NCI-H2029 (cell line): Measurements from ENCODE around the gene SLC4A2.
A peak's percentile ranks its signal among the peaks of the same experiment; 100 is the strongest.

Source experiments
- DNase-seq: peaks from one replicate; lab custom pipeline; 2025; lab: John Stamatoyannopoulos, UW

The SLC4A2 gene

DNA sequence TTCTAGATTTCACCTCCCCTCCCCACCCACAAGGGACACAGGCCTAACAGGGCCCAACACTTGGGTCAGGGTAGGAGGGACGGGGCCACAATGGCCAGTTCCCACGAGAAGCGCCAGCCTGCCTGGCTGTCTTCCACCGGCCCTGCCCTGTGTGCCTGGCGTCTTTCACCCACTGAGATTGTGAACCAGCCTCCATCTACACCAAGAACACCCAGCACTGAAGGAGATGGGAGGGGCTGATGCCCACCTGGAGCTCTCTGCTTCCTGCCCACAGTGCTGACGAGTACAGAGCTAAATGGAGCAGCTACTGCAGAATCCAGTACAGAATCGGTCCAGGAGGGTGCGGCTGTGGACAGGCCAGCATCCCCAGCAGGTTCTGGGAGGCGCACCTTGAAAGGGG lies 13.4 kb upstream of the SLC4A2 start:
- DNase-seq, result no peak

DNA sequence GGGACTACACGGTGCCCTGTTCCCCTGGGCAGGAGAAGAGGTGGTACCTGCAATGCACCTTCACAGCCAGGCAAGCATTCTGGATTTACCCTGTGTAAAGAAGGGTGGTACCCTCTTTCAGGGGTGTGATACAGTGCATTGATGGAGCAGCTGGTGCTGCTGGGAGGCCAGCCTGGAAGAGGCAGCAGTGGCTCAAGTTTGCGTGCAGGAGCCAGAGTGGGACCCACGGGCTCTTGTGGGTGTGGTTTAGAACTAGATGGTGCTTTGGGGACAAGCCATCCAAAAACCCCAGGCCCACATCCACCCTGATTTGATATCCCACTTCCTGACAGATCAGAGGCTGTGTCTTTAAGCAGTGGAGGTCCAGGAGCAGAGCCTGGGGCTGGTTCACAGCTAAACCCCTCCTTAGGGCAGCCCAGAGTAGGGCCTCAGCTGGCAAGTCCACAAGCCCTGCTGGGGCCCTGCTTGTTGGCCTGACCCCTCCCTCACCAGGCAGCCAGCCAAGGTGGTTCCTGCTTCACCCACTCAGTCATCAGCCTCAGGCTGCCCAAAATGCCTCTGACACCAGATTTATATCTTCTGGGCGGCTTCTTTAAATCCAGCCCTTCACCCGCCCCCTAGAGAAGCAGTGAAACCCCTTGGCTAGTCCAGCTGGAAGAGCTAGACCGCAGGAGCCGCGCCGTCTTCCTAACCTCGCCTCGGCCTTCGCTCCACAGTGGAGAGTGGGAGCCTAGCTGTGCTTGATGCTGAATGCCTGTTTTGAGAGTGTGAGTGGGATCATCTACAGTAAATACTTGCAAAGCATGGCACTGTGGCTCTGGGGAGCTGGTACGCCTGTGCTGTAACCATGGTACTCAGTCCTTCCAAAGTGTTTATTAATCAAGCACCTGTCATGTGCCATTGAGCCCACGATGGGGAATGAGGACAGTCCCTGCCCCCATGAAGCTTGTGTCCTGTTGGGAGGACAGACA lies 12.5 kb upstream of the SLC4A2 start:
- no peak for DNase-seq

DNA sequence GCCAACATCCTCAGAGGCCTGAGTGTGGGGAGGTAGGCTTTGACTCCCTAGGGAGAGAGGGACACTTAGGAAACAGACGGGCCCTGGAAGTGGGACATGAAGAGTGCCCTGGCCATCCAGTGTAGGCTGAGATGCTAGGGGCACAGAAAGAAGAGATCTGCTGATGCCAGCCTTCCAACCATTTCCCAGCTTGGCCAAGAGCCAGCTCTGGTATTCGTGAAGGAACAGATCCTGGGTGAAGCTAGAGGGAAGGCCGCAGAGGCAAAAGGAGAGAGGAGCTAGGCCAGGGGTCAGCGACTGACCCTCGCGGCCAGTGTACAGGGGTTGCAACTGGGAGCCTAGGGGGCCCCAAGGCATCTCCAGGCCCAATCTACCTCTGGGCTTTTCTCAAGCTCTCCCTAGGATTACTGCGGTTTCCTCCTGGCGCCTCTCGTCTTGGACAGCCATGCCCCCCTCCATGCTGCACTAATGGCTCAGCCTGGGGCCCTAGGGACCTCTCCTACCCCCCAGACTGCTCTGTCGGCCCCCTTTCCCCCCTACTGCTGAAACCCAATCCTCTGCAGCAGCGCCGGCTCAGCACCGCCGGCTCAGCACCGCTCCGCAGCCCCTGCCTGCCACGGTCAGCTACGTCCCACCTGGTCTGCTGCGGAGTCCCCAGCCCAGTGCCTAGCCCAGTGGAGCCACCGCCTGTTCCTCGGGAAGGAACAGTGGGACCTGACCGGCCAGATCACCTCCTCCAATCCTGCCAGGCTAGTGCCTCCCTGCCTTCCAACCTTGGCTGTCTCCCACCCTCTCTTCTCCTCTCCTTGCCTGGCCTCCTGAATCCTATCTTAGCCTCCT lies 11.2 kb upstream of the SLC4A2 start, which contains the start of gene ASIC3:
TSS of gene ASIC3 (plus strand) at position 556 of the 840 bp plus-strand sequence. CDS start 355 bp downstream, outside the sequence.
- DNase-seq, result no peak

DNA sequence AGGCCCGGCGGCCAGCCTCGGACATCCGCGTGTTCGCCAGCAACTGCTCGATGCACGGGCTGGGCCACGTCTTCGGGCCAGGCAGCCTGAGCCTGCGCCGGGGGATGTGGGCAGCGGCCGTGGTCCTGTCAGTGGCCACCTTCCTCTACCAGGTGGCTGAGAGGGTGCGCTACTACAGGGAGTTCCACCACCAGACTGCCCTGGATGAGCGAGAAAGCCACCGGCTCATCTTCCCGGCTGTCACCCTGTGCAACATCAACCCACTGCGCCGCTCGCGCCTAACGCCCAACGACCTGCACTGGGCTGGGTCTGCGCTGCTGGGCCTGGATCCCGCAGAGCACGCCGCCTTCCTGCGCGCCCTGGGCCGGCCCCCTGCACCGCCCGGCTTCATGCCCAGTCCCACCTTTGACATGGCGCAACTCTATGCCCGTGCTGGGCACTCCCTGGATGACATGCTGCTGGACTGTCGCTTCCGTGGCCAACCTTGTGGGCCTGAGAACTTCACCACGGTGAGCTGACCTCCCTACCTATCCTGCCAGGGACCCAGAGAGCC lies 10.4 kb upstream of the SLC4A2 start:
- DNase-seq, result no peak

DNA sequence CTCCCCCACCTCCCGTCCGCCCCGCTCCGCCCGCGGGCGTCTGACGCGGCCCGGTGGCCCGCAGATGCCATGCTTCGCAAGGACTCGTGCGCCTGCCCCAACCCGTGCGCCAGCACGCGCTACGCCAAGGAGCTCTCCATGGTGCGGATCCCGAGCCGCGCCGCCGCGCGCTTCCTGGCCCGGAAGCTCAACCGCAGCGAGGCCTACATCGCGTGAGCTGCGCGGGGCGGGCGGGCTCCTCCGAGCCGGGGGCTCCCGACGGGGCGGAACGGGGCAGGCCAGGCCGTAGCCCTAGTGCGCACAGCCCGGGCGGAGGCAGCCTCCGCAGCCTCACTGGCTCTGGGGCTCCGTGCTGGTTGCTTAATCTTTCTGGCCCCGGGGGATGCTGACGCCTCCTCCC lies 8.3 kb upstream of the SLC4A2 start:
- DNase-seq, result no peak

DNA sequence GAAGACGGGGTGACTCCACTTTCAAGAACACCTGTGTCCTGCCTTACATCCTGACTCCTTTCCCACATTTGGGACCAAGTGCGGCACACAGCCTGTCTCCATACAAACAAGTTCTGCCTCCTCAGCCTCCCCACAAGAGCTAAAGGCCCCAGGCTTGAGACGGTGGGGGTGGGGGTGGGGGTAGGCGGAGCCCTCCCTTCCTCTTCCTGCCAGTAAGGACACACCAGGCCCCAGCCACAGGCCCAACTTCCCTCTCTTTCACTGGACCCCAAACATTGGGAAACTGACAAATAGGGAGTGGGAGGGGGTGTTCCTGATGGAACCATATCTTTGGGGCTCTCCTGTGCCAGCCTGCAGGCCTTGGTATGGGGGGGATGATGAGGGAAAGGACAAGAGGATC lies 6.3 kb upstream of the SLC4A2 start:
- DNase-seq, result no peak

DNA sequence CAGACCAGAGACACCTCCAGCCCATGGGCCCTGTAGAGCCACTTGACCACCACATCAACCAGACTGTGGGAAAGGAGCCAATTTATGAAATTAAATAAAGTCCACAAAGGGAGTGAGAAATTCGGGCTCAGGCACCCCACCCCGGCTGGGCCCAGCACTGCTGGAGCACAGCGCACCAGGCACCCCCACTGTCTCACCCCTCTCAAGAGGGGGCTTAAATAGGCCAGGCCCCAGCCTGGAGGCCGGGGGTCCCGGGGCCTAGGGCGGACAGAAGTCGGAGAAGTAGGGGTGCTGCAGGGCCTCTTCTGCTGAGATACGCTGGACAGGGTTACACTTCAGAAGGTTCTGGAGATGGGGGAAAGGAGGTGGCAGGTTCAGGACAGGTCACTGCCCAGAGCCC lies 5.6 kb upstream of the SLC4A2 start:
- no peak for DNase-seq

DNA sequence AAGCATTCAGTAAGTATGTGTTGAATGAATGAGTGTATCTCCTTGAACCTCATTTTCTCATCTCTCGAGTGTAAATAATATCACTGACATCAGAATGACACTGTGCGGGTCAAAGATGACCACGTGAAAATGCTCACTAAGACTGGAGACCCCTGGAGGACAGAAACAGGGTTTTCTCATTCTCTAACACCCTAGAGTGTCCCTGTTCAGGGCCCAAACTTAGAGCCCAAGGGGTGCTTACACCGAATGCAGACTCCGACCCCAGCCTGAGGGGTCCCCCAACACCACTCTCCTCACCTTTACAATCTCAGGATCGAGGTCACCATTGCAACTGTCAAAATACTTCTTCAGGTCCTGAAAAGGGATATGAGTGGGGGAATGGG lies 3.1 kb upstream of the SLC4A2 start:
- DNase-seq, result no peak

DNA sequence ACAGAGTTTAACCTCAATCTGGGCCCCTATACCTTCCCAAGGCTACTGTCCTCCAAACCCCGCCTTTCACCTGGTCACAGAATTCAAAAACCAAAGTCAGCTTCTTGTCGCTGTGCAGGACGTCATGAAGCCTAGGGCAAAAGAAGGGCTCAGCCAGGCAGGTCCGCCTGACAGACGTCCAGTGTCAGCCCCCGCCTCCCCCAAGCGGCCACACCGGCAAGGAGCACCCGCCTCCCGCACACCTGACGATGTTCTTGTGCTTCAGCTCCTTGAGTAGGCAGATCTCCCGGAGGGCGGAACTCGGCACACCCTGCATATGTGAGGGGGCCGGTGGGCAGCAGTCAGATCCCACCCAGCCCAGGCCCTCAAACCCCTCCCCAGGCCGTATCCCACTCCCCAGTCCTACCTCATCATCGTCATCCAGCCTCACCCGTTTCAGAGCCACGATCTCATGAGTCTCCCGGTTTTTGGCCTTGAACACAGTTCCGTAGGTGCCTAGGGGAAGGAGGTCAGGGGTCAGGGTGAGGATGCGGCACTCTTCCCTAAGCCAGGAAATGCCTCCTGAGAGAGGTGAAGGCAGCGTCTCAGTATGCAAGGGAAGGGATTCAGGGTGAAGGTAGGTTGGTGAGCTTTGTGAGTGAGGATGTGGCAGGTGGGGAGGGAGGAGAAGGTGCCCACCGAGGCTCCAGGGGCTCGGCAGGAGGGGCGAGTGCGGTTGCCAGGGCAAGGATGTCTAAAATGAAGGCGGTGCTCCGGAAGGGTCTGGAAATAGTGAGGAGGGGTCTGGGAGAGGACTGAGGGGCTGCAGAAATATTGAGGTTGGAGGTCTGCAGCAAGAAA lies 2.5 kb upstream of the SLC4A2 start:
- DNase-seq, result no peak

DNA sequence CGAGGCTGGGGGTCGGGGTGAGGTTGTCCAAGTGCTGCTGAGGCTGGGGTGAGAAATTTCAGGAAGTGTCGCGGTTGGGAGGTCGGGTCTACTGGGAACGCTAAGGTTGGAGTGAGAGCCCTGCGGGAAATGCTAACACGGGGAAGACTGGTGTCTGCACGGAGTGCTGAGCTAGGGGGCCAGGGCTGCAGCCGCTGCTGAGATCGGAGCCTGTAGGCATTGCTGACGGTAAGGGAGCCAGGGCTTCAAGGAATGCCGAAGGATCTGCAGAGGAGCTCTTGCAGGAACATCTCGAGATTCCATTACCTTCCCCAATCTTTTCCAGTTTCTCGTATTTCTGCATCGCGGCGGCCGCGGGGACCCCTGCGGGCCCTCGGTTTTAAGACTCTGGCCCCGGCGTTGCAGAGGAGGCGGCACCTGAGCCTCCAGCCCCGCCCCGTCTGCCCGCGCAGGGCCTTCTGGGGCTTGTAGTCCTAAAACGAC lies 1.8 kb upstream of the SLC4A2 start, which contains the start of gene CDK5:
TSS of gene CDK5 (minus strand) at position 392 of the 483 bp plus-strand sequence. CDS start at position 343, 49 bp downstream.
- DNase-seq, result no peak

DNA sequence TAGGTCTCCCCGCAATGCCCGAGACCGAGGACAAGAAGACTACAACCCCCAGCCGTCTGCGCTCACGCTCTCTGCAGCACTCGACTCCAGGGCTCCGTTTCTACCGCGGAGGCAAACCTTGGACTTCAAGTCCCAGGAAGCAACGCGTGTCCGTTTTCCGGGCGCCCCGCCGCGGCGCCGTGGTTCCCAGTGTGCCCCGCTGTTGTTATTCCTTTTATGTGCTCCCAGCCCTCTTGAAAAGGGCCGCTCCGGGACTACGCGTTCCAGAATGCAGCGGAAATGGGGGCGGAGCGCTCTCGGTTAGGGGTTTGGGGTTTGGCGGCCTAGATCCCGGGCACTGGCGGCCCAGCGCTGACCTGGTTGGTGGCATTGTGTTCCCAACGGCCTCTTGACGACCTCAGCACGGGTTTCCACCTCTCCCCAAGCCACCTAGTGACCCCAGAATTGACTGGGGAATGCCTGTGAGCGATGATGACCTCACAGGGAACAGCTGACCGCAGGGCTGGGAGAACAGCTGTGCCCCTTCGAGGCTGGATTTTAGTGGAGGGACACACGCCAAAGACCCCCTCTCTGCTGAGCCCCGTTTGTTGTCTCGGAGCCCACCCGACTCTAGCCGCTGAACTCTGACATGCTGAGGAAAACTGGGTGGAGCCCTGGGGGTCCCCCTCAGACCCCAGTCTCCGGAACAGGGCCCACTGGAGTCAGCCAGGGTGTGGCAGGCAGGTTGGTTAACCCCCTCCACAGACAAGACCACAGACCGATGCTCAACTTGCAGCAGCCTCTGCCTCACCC lies 1.2 kb upstream of the SLC4A2 start:
- DNase-seq, result peak; percentile 99

DNA sequence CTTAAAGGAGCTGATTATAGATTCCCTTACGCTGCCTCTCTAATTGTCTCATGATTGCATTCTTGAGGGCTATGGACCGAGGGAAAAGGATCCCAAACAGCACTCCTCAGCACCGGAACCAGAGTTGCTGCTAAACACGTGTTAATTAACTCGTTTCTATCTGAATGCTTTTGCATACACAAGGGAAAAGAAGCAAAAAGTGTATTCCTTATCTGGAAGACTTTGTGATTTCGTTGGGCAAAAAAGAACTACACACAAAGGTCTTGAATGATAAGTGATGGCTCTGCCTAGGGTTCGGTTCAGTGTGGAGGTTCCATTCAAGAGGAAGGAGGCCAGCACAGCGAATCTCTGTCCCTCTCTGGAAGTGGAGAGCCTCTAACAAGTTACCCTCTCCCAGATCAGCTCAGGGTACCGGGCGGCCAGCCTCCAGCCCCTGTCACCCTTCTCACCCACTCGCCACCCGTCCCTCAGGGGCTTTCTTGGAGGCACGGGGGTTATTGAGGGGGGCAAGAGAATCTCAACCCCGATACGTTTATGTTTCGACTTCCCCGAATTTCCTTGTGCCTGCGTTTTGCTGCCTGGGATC lies 515 bp upstream of the SLC4A2 start:
- DNase-seq, result no peak

DNA sequence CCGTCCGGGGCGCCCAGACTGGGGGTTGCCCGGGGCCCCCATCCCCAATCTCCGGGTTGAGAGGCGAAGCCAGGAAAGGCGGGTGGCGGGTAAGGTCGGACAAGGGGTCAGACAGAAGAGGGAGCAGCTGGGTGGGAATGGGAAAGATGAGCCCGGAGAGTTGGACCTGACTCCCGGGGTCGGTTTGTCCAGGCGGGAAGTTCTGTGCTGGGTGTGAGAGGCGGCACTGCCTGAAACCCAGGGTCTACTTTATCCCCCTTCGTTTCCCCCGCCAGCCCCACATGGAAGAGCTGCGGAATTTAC lies 675 bp downstream of the SLC4A2 start:
- no peak for DNase-seq

DNA sequence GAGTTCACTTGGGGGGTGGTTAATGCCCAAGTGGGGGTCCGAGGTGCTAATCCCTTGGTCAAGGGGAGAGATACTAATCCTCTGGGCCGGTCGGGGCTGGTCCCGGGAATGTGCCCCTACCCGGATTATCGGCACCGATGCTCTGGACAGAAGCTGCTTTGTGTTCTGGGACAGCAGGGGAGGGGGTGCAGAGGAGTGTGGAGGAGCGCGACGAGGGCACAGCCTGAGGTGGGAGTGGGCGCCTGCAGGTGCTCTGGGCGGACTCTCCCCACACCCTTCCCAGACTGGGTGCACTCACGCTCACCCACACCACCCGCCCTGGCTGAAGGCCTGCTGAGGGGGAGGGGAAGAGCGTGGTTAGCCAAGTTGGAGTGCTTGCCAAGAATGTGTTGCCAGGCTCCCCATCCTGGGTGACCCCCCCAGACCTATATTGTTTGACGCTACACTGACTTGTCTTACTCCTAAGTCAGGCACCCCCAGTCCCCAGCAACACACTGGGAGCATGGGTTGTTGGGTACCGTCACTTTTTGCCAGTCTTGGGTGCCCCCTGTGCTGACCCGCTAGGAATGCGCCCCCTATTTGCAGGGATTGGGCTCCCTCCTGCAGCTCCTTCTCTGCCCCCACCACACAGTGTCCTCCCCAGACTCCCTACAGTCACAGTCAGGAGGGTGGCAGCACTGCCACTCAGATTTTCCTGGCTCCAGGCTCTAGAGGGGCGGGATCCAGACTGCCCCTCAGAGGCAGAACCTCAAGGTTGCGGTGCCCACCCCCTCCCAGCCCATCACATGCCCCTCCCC lies 1.2 kb downstream of the SLC4A2 start:
- DNase-seq, result no peak

DNA sequence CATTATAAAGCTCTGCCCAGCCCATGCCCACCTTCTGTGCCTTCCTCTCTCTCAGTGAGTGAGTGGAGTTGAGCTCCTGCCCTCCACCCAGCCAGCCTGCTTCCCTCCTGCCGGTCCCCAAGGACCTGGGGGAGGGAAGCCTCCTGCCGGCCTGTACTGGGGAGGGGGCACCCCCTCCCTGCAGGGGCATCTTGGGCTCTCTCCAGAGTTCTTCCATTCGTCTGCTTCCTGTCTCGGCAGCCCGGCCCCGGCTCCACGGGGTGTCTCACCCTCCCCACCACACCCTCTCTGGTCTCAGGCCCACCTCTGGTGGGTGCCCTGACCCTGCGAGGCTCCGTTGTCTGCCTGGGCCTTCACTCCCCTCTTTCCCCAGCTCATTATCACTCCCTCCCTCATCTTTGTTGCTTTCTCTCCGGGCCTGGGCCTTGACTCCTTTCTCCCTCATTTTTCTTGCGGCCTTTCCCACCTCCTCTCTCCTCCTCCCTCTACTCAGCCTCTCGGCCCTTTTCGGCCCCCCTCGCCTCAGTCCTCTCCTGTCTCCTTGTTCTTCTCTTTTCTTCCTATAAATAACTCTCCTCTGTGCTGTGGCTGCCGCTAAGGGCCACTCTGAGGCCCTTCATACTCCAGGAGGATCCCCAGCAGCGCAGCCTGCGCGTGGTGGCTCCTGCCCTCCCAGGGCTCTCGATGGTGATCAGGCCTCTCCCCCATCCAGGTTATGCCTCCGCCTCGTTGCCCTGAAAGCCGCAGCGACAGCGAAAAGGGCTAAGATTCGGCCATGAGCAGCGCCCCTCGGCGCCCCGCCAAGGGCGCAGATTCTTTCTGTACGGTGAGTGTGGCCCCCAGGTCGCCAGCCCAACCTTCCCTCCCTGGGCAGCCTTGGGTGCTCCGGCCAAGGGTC lies 2.1 kb downstream of the SLC4A2 start:
- no peak for DNase-seq

DNA sequence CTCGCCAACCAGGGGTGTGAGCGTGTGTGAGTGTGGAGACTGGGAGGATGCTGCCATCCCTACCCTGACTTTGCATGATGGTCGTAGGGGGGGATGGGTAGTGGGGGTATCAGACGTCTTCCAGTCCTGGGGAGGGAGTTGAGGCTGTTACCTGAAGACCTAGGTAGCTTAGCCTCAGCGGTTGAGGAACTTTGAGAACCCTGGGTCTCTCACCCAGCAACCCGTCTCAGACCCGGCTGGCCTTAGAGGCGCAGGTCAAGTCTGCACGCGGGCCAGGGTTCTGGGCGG lies 2.7 kb downstream of the SLC4A2 start:
- no peak for DNase-seq

DNA sequence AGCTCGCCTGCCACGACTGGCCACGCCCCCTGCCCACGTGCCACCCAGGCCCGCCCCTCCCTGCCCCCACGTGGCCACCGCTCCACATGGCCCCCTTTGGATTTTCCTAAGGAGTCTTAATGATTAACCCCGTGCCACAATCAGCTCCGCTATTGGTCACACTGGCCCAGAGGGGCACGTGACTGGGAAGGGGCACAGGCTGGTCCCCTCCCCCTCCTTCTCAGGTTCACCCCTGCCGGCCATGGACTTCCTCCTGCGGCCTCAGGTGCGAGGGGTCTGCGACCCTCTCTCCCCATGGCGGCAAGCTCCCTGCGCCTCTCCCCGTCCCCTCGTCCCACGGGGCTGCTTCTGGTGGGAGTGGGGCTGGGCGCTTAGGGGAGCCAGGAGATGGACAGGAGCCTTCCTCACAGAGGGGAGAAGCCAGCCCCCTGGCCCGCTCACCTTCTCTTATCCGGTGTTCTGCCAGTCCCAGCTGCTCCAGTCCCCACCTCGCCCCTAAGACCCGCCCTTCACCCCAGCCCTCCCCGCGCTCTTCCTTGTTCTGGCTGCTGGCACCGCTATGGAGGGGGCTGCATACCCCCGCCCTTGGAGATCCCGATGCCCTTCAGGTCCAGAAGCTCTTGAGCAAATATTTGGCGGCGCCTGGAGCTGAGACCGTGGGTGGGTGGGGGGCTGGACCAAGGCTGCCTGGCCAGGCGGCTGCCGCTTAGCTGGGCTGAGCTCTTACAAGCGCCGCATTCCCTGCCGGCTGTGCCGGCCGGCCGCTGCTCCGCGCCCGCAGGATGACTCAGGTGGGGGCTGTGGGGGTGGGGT lies 3.2 kb downstream of the SLC4A2 start:
- no peak for DNase-seq

DNA sequence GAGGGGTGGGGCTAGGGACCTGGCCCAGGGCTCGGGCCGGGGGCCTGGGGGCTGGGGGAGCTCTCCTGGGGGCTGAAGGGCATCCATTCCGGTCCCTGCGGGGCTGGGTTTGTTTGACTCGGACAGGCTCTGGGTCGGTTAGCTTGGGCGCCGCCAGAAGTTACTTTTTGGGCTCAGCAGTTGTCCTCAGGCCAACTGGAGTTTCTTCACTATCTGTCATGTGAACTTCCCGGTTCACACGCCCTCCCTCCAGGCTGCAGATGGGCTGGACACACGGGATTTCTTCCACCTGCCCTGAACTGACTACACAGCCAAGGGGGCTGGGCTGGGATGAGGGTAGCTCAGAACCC lies 3.8 kb downstream of the SLC4A2 start:
- DNase-seq, result no peak
